Measurements from ENCODE around the gene CORO2B.

DNA sequence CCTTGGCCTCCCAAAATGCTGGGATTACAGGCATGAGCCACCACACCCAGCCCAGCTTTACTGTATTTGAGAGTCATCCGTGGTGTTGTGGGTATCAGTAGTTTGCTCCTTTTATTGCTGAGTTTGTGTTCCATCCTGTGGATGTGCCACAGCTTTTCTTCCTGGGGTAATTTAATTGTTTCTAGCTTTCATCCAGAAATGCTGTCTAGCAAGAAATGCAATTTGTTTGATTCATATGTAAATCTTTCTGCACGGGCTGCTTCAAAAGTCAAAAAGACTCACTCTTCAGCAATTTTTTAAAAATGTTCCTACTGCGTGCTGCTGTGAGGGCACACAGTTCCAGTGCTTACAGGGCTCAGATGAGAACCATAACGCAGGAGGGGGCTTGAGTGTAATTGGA is 47.1 kb downstream of the CORO2B start:
- TF ChIP-seq POLR2AphosphoS5 (IDR thresholded peaks at IDR 0.05): no peak
- TF ChIP-seq, protein P1, sequence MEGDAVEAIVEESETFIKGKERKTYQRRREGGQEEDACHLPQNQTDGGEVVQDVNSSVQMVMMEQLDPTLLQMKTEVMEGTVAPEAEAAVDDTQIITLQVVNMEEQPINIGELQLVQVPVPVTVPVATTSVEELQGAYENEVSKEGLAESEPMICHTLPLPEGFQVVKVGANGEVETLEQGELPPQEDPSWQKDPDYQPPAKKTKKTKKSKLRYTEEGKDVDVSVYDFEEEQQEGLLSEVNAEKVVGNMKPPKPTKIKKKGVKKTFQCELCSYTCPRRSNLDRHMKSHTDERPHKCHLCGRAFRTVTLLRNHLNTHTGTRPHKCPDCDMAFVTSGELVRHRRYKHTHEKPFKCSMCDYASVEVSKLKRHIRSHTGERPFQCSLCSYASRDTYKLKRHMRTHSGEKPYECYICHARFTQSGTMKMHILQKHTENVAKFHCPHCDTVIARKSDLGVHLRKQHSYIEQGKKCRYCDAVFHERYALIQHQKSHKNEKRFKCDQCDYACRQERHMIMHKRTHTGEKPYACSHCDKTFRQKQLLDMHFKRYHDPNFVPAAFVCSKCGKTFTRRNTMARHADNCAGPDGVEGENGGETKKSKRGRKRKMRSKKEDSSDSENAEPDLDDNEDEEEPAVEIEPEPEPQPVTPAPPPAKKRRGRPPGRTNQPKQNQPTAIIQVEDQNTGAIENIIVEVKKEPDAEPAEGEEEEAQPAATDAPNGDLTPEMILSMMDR (IDR thresholded peaks at IDR 0.05 in 8 of 11, conservative IDR thresholded peaks at IDR 0.05 in 3 of 11): no peak
- TF ChIP-seq POLR2A (IDR thresholded peaks at IDR 0.05): no peak
